HepG2 (cell line): Measurements from ENCODE around the gene FRMD1. TPM values are rescaled to one million over a fixed set of nuclear protein-coding genes. Genes with fewer than 3 reads are reported as not detected.

Source experiments
- ATAC-seq: fragments of 200-7000 bp; cut with Tn5 transposase; 3 replicates; pipeline ENCODE4 v1.9.1; 2020; ENCODE audit warnings: mild to moderate bottlenecking, moderate library complexity
- BruUV-seq: library from RNA; stranded (reverse); fragments of 400-500 nt; replicated peaks from 2 replicates; lab custom pipeline; 2021; lab: Mats Ljungman, UMichigan
- CTCF ChIA-PET: fragments of 300-600 bp; formaldehyde crosslinking; extraction: SDS; loops from one replicate; lab custom pipeline; 2021; ENCODE audit warnings: low total read pairs, inconsistent platforms, low intra/inter-chr PET ratio; lab: Yijun Ruan, JAX
- POLR2A ChIA-PET: fragments of 350-600 bp; sonication (Branson Sonifier 250); formaldehyde crosslinking; loops from one replicate; lab custom pipeline; 2020; ENCODE audit warnings: antibody characterized with exemption, inconsistent platforms; lab: Yijun Ruan, JAX
- DNase-seq: peaks from one replicate; pipeline ENCODE4 v3.0.0-alpha.2; 2015; ENCODE audit warnings: low spot score
- FAIRE-seq: peaks from 3 replicates; lab custom pipeline; 2011; peaks lifted over from hg19 to GRCh38; lab: Jason Lieb, UNC
- H2AFZ ChIP-seq: one replicate; pipeline ENCODE4 v1.6.1; 2011; ENCODE audit warnings: low read length, inconsistent platforms
- H3K27ac ChIP-seq: fragments of 300-600 bp; 3 replicates; pipeline ENCODE4 v1.8.0; 2011; ENCODE audit warnings: mixed run types, mild to moderate bottlenecking, mixed read lengths, low read length, inconsistent platforms; ENCODE audit not compliant: insufficient read depth; ENCODE audit errors: extremely low read length
- H3K27me3 ChIP-seq, 2 experiments: fragments of 200-600 bp in 1 of 2; 2 replicates in 1 of 2; 3 replicates in 1 of 2; pipeline versions ENCODE4 v1.6.0 to v1.8.0; 2011; ENCODE audit warnings: low read length in 2 of 2, mild to moderate bottlenecking in 2 of 2, moderate library complexity in 2 of 2, inconsistent platforms in 1 of 2; ENCODE audit not compliant: insufficient read depth in 2 of 2, control insufficient read depth in 1 of 2
- H3K36me3 ChIP-seq, 2 experiments: fragments of 200-600 bp in 1 of 2; replicated peaks in 1 of 2; 2 replicates in 1 of 2; 3 replicates in 1 of 2; pipeline versions ENCODE4 v1.5.1 to v1.8.0; 2011; ENCODE audit warnings: low read length in 2 of 2, inconsistent platforms in 1 of 2; ENCODE audit not compliant: insufficient read depth in 2 of 2, control insufficient read depth in 1 of 2
- H3K4me1 ChIP-seq: 2 replicates; pipeline ENCODE4 v1.5.1; 2012; ENCODE audit warnings: low read length, inconsistent platforms; ENCODE audit not compliant: insufficient read depth
- H3K4me2 ChIP-seq: 2 replicates; pipeline ENCODE4 v1.6.0; 2011; ENCODE audit warnings: low read depth, low read length, inconsistent platforms
- H3K4me3 ChIP-seq, 3 experiments: fragments of 200-600 bp in 1 of 3; sonication (generic), shearing (Covaris generic) in 1 of 3; replicated peaks in 1 of 3; 2 replicates each; pipeline ENCODE4 v1.5.1; 2011 to 2016; ENCODE audit warnings: low read length in 3 of 3, inconsistent platforms in 2 of 3, low read depth in 2 of 3, mild to moderate bottlenecking in 2 of 3, control low read depth in 1 of 3, mixed read lengths in 1 of 3; ENCODE audit not compliant: insufficient read depth in 1 of 3
- H3K79me2 ChIP-seq: one replicate; pipeline ENCODE4 v1.6.1; 2011; ENCODE audit warnings: low read length, inconsistent platforms; ENCODE audit not compliant: insufficient read depth
- H3K9ac ChIP-seq: 2 replicates; pipeline ENCODE4 v1.6.0; 2011; ENCODE audit warnings: mild to moderate bottlenecking, low read depth, low read length, inconsistent platforms; ENCODE audit not compliant: insufficient read depth
- H3K9me3 ChIP-seq: 2 replicates; pipeline ENCODE4 v1.5.1; 2012; ENCODE audit warnings: mild to moderate bottlenecking, low read length
- H4K20me1 ChIP-seq: 2 replicates; pipeline ENCODE4 v1.6.0; 2011; ENCODE audit warnings: inconsistent platforms, mild to moderate bottlenecking, low read length, moderate library complexity; ENCODE audit not compliant: insufficient read depth
- CREB1 ChIP-seq, 2 experiments: fragments of 450-650 bp in 1 of 2; IDR thresholded peaks; 2 replicates each; pipeline ENCODE4 v1.6.1; 2016 to 2017; ENCODE audit warnings: control low read depth in 1 of 2, mild to moderate bottlenecking in 1 of 2, missing compliant biosample characterization in 1 of 2, missing genetic modification characterization in 1 of 2
- DMTF1 ChIP-seq: sonication (generic); formaldehyde crosslinking; IDR thresholded peaks from 2 replicates; pipeline ENCODE4 v1.4.0; 2020; ENCODE audit warnings: mild to moderate bottlenecking, missing genetic modification reagents
- EHMT2 ChIP-seq: fragments of 200-600 bp; sonication (generic); IDR thresholded peaks from 2 replicates; pipeline ENCODE4 v1.7.0; 2017; ENCODE audit warnings: antibody characterized with exemption, low read depth, low read length, borderline replicate concordance
- HMG20B ChIP-seq: conservative IDR thresholded peaks from 2 replicates; pipeline ENCODE4 v1.6.1; 2016; ENCODE audit warnings: missing genetic modification reagents, missing compliant biosample characterization
- MZF1 ChIP-seq: sonication (generic); formaldehyde crosslinking; IDR thresholded peaks from 2 replicates; pipeline ENCODE4 v1.8.1; 2023; ENCODE audit warnings: mild to moderate bottlenecking, missing genetic modification reagents, borderline replicate concordance
- ZNF614 ChIP-seq: IDR thresholded peaks from 2 replicates; pipeline ENCODE4 v1.6.1; 2018; ENCODE audit warnings: missing biosample characterization, missing genetic modification reagents, inconsistent platforms, borderline replicate concordance
- ZUFSP ChIP-seq: sonication (generic); formaldehyde crosslinking; IDR thresholded peaks from 2 replicates; pipeline ENCODE4 v1.9.0; 2021; ENCODE audit warnings: missing genetic modification reagents, mild to moderate bottlenecking, borderline replicate concordance
- WGBS: methylation state at CpG from one replicate; pipeline ENCODE4 v1.1.6; 2017; ENCODE audit warnings: low lambda C conversion rate; 5-methylcytosine and 5-hydroxymethylcytosine counted together
- in situ Hi-C: cut with HindIII; loops from 2 replicates; pipeline ENCODE4 v1.10.0; 2017; ENCODE audit warnings: low pct_unique_long_range_greater_than_20kb; ENCODE audit not compliant: extremely low pct_ligation_motif_present
- intact Hi-C: fragments of 100-400 bp; cut with micrococcal nuclease; formaldehyde crosslinking; loops from one replicate; pipeline ENCODE4 v1.10.0; 2022; ENCODE audit not compliant: unreplicated experiment
- polyA plus RNA-seq, 8 experiments: library from polyadenylated mRNA; depleted of rRNA in 3 of 8; stranded (reverse) in 7 of 8; unstranded in 1 of 8; fragments of >200 nt; fragmentation: Illumina TruSeq in 4 of 8; extraction: Trizol in 4 of 8; gene quantifications; 2 replicates each; pipeline versions ENCODE4 v1.2.1 to v1.2.3, GENCODE V29; 2011 to 2016; ENCODE audit warnings: low read depth in 4 of 8, missing spikeins in 1 of 8, mixed read lengths in 1 of 8; ENCODE audit not compliant: insufficient read depth in 1 of 8
- total RNA-seq, 5 experiments: library from RNA; depleted of rRNA; stranded (reverse); fragments of >200 nt; fragmentation: Illumina TruSeq; extraction: Trizol; gene quantifications; 2 replicates each; pipeline ENCODE4 v1.2.3, GENCODE V29; 2016; ENCODE audit warnings: low read depth in 1 of 5
- TF ChIP-seq, protein P1 (sequence below): sonication (generic); formaldehyde crosslinking; IDR thresholded peaks from 2 replicates; pipeline ENCODE4 v1.4.0; 2020; ENCODE audit warnings: missing genetic modification reagents, mild to moderate bottlenecking, borderline replicate concordance

The FRMD1 gene
- total and polyA plus RNA-seq, 2 of the 13 experiments (the other 11 are each of a cell fraction or from before 2014, with no cell fraction given) = 0.01 TPM; not detected in 1

DNA sequence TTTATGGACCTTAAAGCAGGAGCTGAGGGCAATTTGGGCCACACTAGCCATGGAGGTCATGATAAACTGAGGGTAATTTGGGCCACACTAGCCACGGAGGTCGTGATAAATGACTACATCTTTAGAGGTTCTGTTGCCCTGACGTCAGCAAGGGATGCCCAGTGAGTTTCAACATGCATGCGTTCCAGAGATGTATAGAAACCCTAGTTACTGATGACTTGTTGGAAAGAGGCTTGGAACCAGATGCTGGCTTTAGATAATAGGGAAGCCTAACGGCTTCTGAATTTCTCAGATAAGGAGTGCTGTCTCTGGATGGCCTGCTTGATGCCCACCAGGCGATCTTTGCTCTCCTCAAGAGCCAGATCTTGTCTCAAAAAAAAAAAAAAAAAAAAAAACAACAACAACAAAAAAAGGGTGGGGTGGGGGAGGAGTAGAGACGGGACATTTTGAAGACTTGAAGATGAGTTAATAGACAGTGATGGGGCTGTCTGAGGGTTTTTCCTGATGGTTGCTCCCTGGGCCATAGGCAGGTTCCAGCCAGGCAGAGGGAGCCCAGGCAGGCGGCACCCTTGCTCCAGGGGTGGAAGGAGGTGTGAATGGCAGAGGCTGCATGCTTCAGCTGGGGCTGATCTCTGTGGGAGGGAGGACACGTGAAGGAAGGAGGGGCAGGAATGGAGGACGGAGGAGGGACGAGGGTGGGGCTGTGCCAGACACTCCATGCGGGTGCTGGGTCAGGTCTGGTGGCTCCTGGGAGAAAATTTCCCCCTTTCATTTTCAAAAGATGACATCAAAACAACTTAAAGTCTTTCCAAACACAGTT is 27.0 kb upstream of the FRMD1 start:
- Histone ChIP-seq H3K4me3 (no peak overlapping the region), H3K9me3 (no peaks in the 10 kb centered on the region), H3K27ac (no peak overlapping the region), H3K4me2 (no peak overlapping the region), H3K36me3 (no peaks in the 10 kb centered on the region), H3K27me3 (peaks cover 4 to 36% of the 10 kb centered on the region in 2 experiments; a peak in 4 of 5 replicates), H3K79me2 (no peaks in the 10 kb centered on the region), H2AFZ (no peak overlapping the region), H3K4me1 (no peaks in the 10 kb centered on the region), H3K9ac (no peak overlapping the region), H4K20me1 (no peaks in the 10 kb centered on the region)
- intact Hi-C loops = no loop called here
- ChIA-PET POLR2A (no interaction called here), CTCF (no interaction called here)
- WGBS = 27% methylated on average over 12 of the region's 12 CpGs
- TF ChIP-seq MZF1 (CRISPR knock-in tag) = no peak
- peak; percentile 48 for TF ChIP-seq CREB1 (IDR thresholded peaks at IDR 0.05)
- no peak for TF ChIP-seq CREB1 (CRISPR knock-in tag; IDR thresholded peaks at IDR 0.05)
- in situ Hi-C loops = no loop called here
- no peak for FAIRE-seq
- no peak for ATAC-seq
- no peak for DNase-seq
- BruUV-seq = no TSS peak

- H3K4me2 ChIP-seq = no peak overlapping the region
- H3K27ac ChIP-seq = no peak overlapping the region
- ATAC-seq = no peak
- peaks cover 4 to 46% of the 10 kb centered on the region in 2 experiments for H3K27me3 ChIP-seq
- in situ Hi-C loops = no loop called here
- CTCF ChIA-PET = no interaction called here
- no TSS peak for BruUV-seq
- no peaks in the 10 kb centered on the region for H4K20me1 ChIP-seq
- no peaks in the 10 kb centered on the region for H3K9me3 ChIP-seq
- H3K79me2 ChIP-seq = no peaks in the 10 kb centered on the region
- no peaks in the 10 kb centered on the region for H3K36me3 ChIP-seq
- POLR2A ChIA-PET = no interaction called here
- H3K4me3 ChIP-seq = no peak overlapping the region
- no peak overlapping the region for H3K9ac ChIP-seq
- H2AFZ ChIP-seq = no peak overlapping the region
- no peak for FAIRE-seq
- no peak for DNase-seq
- WGBS = 46% methylated on average over 10 of the region's 10 CpGs
- H3K4me1 ChIP-seq = no peaks in the 10 kb centered on the region
- intact Hi-C loops = no loop called here
- TF ChIP-seq HMG20B (CRISPR knock-in tag) (no peak), EHMT2 (no peak), DMTF1 (no peak), ZNF614 (no peak), ZUFSP (CRISPR knock-in tag) (no peak)
- TF ChIP-seq, protein P1, sequence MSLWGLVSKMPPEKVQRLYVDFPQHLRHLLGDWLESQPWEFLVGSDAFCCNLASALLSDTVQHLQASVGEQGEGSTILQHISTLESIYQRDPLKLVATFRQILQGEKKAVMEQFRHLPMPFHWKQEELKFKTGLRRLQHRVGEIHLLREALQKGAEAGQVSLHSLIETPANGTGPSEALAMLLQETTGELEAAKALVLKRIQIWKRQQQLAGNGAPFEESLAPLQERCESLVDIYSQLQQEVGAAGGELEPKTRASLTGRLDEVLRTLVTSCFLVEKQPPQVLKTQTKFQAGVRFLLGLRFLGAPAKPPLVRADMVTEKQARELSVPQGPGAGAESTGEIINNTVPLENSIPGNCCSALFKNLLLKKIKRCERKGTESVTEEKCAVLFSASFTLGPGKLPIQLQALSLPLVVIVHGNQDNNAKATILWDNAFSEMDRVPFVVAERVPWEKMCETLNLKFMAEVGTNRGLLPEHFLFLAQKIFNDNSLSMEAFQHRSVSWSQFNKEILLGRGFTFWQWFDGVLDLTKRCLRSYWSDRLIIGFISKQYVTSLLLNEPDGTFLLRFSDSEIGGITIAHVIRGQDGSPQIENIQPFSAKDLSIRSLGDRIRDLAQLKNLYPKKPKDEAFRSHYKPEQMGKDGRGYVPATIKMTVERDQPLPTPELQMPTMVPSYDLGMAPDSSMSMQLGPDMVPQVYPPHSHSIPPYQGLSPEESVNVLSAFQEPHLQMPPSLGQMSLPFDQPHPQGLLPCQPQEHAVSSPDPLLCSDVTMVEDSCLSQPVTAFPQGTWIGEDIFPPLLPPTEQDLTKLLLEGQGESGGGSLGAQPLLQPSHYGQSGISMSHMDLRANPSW (CRISPR knock-in tag) = no peak
Measured at GRCh38 chr6:168104636-168105035, 25.6 kb upstream of the FRMD1 start.
